GM21515 (cell line): Measurements from ENCODE around the gene KIR3DL3.
"Not testable (repeated sequence)": the region's sequence is repeated elsewhere in the genome, so short reads cannot be mapped to it uniquely, and the experiment has no call there.

Experiments used
- ATAC-seq: cut with Tn5 transposase; IDR thresholded peaks from one replicate; pipeline ENCODE4 v1.9.1; 2021; ENCODE audit not compliant: unreplicated experiment

Gene KIR3DL3

GRCh38 chr19:54775830-54776229 is 51.6 kb downstream of the KIR3DL3 start:
- ATAC-seq = not testable (repeated sequence)

GRCh38 chr19:54777851-54778250 is 53.6 kb downstream of the KIR3DL3 start:
- ATAC-seq = not testable (repeated sequence)

- ATAC-seq = not testable (repeated sequence)
These were observed 54.7 kb downstream of the KIR3DL3 start for GRCh38 chr19:54778896-54779295.

- ATAC-seq = not testable (repeated sequence)
These were observed 58.7 kb downstream of the KIR3DL3 start for GRCh38 chr19:54782916-54783315.
